Activated CD4-positive, alpha-beta T cell treated with anti-CD3 and anti-CD28 coated beads for 36 hours (primary cell): ENCODE results near the gene WFDC2. TPM values are rescaled to one million over a fixed set of nuclear protein-coding genes. Genes with fewer than 3 reads are reported as not detected.
A peak's percentile ranks its signal among the peaks of the same experiment; 100 is the strongest.
"Not testable (repeated sequence)": the region's sequence is repeated elsewhere in the genome, so short reads cannot be mapped to it uniquely, and the experiment has no call there.

Experiments
- ATAC-seq: fragments of 200-7000 bp; cut with Tn5 transposase; one replicate; pipeline ENCODE4 v1.10.0; 2021; ENCODE audit warnings: mild to moderate bottlenecking, moderate library complexity
- CTCF ChIA-PET: fragments of 350-600 bp; sonication (Branson Sonifier 250); formaldehyde crosslinking; loops from one replicate; lab custom pipeline; 2021; ENCODE audit warnings: antibody characterized with exemption; lab: Charles Lee
- POLR2A ChIA-PET: fragments of 350-600 bp; sonication (Branson Sonifier 250); formaldehyde crosslinking; loops from one replicate; lab custom pipeline; 2021; ENCODE audit warnings: antibody characterized with exemption, inconsistent platforms; lab: Charles Lee
- DNase-seq: peaks from one replicate; pipeline ENCODE4 v3.0.0-alpha.2; 2020
- H3K27ac Mint-ChIP-seq: one replicate; pipeline ENCODE4 v1.8.0; 2021; ENCODE audit warnings: mixed read lengths
- H3K27me3 Mint-ChIP-seq: one replicate; pipeline ENCODE4 v1.8.0; 2021; ENCODE audit warnings: mixed read lengths
- H3K36me3 Mint-ChIP-seq: one replicate; pipeline ENCODE4 v1.8.0; 2021; ENCODE audit warnings: low read depth, mixed read lengths
- H3K4me1 Mint-ChIP-seq: one replicate; pipeline ENCODE4 v1.8.0; 2021; ENCODE audit warnings: mixed read lengths
- H3K4me3 Mint-ChIP-seq: one replicate; pipeline ENCODE4 v1.8.0; 2021; ENCODE audit warnings: mild to moderate bottlenecking, moderate library complexity, mixed read lengths
- H3K9me3 Mint-ChIP-seq: one replicate; pipeline ENCODE4 v1.8.0; 2021; ENCODE audit warnings: low read depth, mixed read lengths
- intact Hi-C, 2 experiments: fragments of 100-400 bp; cut with DNase I in 1 of 2; cut with micrococcal nuclease in 1 of 2; formaldehyde crosslinking; loops; one replicate each; pipeline versions ENCODE4 v1.14.2 to v1.15.1; 2022 to 2024; cut with DNase I, micrococcal nuclease
- total RNA-seq, 2 experiments: library from RNA; stranded (reverse); gene quantifications; one replicate each; pipeline ENCODE4 v1.2.3, GENCODE V29; 2021

Gene WFDC2
- total RNA-seq, 2 experiments from 2014 or later: 0.56 to 0.66 TPM

GRCh38 chr20:45470937-45471336, 1.4 kb downstream of the WFDC2 start:
- peaks cover 60% of the 10 kb centered on the region for H3K27me3 Mint-ChIP-seq

GRCh38 chr20:45472286-45472685, 2.7 kb downstream of the WFDC2 start:
- H3K27ac Mint-ChIP-seq, ATAC-seq, POLR2A ChIA-PET, CTCF ChIA-PET, H3K36me3 Mint-ChIP-seq, H3K4me3 Mint-ChIP-seq, H3K9me3 Mint-ChIP-seq, intact Hi-C loops, DNase-seq: not testable (repeated sequence)
- peaks cover 11% of the 10 kb centered on the region for H3K4me1 Mint-ChIP-seq
- H3K27me3 Mint-ChIP-seq: peaks cover 56% of the 10 kb centered on the region

More at GRCh38 chr20:45470937-45471336, 1.4 kb downstream of the WFDC2 start:
- Mint-ChIP-seq H3K9me3 (no peaks in the 10 kb centered on the region), H3K4me1 (peaks cover 11% of the 10 kb centered on the region), H3K36me3 (no peaks in the 10 kb centered on the region), H3K27ac (no peak overlapping the region), H3K4me3 (peak overlapping the region; percentile 34)
- ATAC-seq: peak; percentile 16
- peak; percentile 30 for DNase-seq
- POLR2A ChIA-PET: no interaction called here
- CTCF ChIA-PET: interaction anchor here (1.0 to 1.3 kb wide), 2 partner anchors 20 to 97 kb away, joined by 4 to 5 read pairs; no protein-coding TSS in a partner anchor
- intact Hi-C loops: no loop called here

DNA sequence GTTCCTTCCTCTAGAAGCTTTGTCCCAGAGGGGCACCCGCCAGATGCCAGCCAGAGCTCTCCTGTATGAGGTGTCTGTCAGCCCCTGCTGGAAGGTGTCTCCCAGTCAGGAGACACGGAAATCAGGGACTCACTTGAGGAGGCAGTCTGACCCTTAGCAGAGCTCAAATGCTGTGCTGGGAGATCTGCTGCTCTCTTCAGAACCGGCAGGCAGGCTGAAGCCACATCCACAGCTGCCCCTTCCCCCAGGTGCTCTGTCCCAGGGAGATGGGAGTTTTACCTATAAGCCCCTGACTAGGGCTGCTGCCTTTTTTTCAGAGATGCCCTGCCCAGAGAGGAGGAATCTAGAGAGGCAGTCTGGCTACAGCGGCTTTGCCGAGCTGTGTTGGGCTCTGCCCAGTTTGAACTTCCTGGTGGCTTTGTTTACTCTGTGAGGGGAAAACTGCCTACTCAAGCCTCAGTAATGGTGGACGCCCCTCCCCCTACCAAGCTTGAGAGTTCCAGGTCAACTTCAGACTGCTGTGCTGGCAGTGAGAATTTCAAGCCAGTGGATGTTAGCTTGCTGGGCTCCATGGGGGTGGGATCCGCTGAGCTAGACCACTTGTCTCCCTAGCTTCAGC, 8.1 kb downstream of the WFDC2 start:
- H3K27me3 Mint-ChIP-seq: peaks cover 40% of the 10 kb centered on the region
- H3K4me1 Mint-ChIP-seq, intact Hi-C loops, H3K4me3 Mint-ChIP-seq, H3K27ac Mint-ChIP-seq, DNase-seq, ATAC-seq, H3K36me3 Mint-ChIP-seq, H3K9me3 Mint-ChIP-seq: not testable (repeated sequence)
- ChIA-PET POLR2A (interaction anchor here (0.6 kb wide), 1 partner anchor 18 kb away, joined by 3 read pairs; no protein-coding TSS in a partner anchor), CTCF (interaction anchor here (1.1 to 1.3 kb wide), 2 partner anchors 20 to 184 kb away, joined by 3 read pairs; no protein-coding TSS in a partner anchor)

DNA sequence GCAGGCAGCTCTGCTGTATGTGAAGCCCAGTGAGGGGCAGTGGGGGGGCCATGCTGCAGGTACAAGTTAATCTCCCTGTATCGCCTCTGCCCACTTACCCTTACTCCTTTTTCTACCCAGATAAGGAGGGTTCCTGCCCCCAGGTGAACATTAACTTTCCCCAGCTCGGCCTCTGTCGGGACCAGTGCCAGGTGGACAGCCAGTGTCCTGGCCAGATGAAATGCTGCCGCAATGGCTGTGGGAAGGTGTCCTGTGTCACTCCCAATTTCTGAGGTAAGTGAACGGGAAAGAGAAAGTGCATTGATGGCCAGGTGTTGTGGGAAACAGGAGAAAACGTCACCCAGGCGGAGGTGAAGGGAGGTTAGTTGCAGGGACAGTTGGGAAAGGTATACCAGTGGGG, 10.3 kb downstream of the WFDC2 start:
- Mint-ChIP-seq H3K36me3 (no peaks in the 10 kb centered on the region), H3K4me1 (no peaks in the 10 kb centered on the region), H3K4me3 (no peak overlapping the region), H3K9me3 (no peaks in the 10 kb centered on the region), H3K27ac (no peak overlapping the region), H3K27me3 (peaks cover 30% of the 10 kb centered on the region)
- ChIA-PET CTCF (interaction anchor here (1.2 kb wide), 1 partner anchor 161 kb away, joined by 3 read pairs; no protein-coding TSS in a partner anchor), POLR2A (no interaction called here)
- no peak for DNase-seq
- intact Hi-C loops: no loop called here
- no peak for ATAC-seq

DNA sequence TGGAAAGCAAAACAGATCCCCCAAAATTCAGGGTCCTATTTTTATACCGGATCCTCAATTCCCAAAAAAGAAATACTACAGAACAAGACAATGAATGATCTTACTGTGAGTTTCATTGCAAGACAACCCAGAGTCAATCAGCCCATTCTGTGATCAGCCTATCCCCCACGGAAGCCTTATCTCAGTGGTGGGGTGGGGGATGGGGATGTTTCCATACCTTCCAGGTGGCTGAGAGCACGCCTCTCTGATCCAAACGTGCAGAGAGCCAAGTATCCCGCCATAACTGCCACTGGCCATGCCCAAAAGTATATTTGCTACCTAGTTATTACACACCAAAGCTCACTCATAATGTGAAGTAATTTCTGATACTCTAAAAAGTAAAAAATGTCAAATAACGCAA, 15.1 kb downstream of the WFDC2 start:
- ATAC-seq: no peak
- Mint-ChIP-seq H3K27me3 (peaks cover 34% of the 10 kb centered on the region), H3K27ac (no peak overlapping the region), H3K36me3 (no peaks in the 10 kb centered on the region), H3K4me1 (no peaks in the 10 kb centered on the region), H3K9me3 (no peaks in the 10 kb centered on the region), H3K4me3 (no peak overlapping the region)
- intact Hi-C loops: no loop called here
- DNase-seq: no peak
- POLR2A ChIA-PET: no interaction called here
- CTCF ChIA-PET: interaction anchor here (0.6 to 3.2 kb wide), 8 partner anchors 38 to 530 kb away, joined by 3 to 11 read pairs (median 4); partner anchors contain the start of gene SYS1

GRCh38 chr20:45485388-45485787, 15.8 kb downstream of the WFDC2 start:
- Mint-ChIP-seq H3K9me3 (no peaks in the 10 kb centered on the region), H3K27me3 (peaks cover 31% of the 10 kb centered on the region), H3K4me3 (no peak overlapping the region), H3K36me3 (no peaks in the 10 kb centered on the region), H3K4me1 (no peaks in the 10 kb centered on the region), H3K27ac (no peak overlapping the region)
- POLR2A ChIA-PET: no interaction called here
- no peak for ATAC-seq
- intact Hi-C loops: no loop called here
- DNase-seq: no peak
- CTCF ChIA-PET: interaction anchor here (0.6 to 3.2 kb wide), 5 partner anchors 20 to 286 kb away, joined by 3 to 11 read pairs (median 4); partner anchors contain the start of gene SYS1

GRCh38 chr20:45487231-45487635, 17.7 kb downstream of the WFDC2 start:
- ChIA-PET POLR2A (no interaction called here), CTCF (interaction anchor here (2.6 kb wide), 1 partner anchor 125 kb away, joined by 8 read pairs; the partner anchor contains the start of gene SYS1)
- DNase-seq: peak; percentile 22
- Mint-ChIP-seq H3K27me3 (peaks cover 24% of the 10 kb centered on the region), H3K36me3 (no peaks in the 10 kb centered on the region), H3K4me3 (no peak overlapping the region), H3K27ac (no peak overlapping the region), H3K9me3 (no peaks in the 10 kb centered on the region), H3K4me1 (no peaks in the 10 kb centered on the region)
- no peak for ATAC-seq
- intact Hi-C loops: no loop called here

DNA sequence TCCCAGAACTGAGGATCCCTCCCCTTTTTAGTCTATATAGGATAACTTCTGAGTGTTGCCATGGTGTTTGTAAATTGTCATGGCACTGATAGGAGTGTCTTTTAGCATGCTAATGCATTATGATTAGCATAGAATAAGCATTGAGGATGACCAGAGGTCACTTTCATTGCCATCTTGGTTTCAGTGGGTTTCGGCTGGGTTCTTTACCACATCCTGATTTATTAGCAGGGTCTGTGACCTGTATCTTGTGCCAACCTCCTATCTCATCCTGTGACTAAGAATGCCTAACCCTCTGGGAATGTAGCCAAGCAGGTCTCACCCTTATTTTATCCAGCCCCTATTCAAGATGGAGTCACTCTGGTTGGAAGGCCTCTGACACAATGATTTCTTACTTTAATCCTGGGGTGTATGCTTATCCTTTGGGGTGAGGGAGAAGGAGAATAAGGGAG, 19.6 kb downstream of the WFDC2 start:
- ATAC-seq (no peak), DNase-seq (no peak)
- POLR2A ChIA-PET: no interaction called here
- no peak overlapping the region for H3K27ac Mint-ChIP-seq
- CTCF ChIA-PET: interaction anchor here (0.6 to 1.3 kb wide), 2 partner anchors 31 to 37 kb away, joined by 3 to 5 read pairs; no protein-coding TSS in a partner anchor
- no peaks in the 10 kb centered on the region for H3K9me3 Mint-ChIP-seq
- H3K4me1 Mint-ChIP-seq: no peaks in the 10 kb centered on the region
- no peaks in the 10 kb centered on the region for H3K36me3 Mint-ChIP-seq
- intact Hi-C loops: no loop called here
- H3K4me3 Mint-ChIP-seq: no peak overlapping the region
- H3K27me3 Mint-ChIP-seq: peaks cover 23% of the 10 kb centered on the region

DNA sequence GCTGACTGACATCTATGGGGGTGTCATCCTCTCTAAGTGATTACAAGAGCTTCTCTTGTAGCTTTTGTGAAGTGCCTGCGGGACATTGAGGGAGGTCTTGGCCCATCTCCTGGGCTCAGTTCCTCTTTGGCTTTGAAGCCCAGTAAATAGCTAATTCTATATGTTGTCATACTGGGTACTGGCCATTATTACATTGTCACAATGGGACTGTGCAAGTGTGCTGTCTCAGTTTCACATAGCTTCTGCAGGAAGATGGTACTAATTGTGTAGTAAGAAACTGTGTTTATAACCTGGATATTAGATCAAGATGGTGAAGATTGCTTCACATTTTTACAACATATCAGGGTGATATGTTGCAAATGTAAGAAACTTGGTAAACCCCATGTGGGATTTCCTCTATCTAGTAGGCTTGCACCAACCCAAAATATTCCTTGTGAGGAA, 26.0 kb downstream of the WFDC2 start:
- H3K36me3 Mint-ChIP-seq: no peaks in the 10 kb centered on the region
- no peak for ATAC-seq

GRCh38 chr20:45496166-45496565, 26.6 kb downstream of the WFDC2 start:
- intact Hi-C loops: no loop called here
- no peak for ATAC-seq

More for the DNA sequence above, 26.0 kb downstream of the WFDC2 start:
- Mint-ChIP-seq H3K4me3 (no peak overlapping the region), H3K4me1 (no peaks in the 10 kb centered on the region), H3K27ac (no peak overlapping the region), H3K9me3 (no peaks in the 10 kb centered on the region), H3K27me3 (peaks cover 17% of the 10 kb centered on the region)
- CTCF ChIA-PET: interaction anchor here (0.5 kb wide), 1 partner anchor 516 kb away, joined by 3 read pairs; no protein-coding TSS in a partner anchor
- POLR2A ChIA-PET: no interaction called here
- intact Hi-C loops: no loop called here
- no peak for DNase-seq

DNA sequence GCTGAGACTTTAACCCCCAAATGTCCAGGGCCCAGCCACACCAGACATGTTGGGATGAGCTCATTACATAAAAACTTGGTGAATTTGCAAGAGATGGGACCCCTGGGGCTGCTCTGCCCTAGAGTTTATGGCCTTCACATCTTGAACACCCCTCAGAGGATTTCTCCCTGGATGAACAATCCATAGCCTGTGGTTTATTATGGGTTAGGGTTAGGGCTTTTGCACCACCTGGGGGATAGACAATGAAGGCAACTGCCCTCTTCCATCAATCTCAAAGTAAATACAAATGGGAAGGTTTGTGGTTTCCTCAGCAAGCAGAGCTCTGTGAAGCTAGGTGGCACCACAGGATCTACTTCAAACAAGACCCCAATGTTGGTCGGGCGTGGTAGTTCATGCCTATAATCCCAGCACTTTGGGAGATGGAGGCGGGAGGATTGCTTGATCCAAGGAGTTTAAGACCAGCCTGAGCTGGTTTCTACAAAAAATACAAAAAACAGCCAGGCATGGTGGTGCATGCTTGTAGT, 28.5 kb downstream of the WFDC2 start:
- POLR2A ChIA-PET: no interaction called here
- Mint-ChIP-seq H3K4me1 (no peaks in the 10 kb centered on the region), H3K9me3 (no peaks in the 10 kb centered on the region), H3K27ac (no peak overlapping the region), H3K27me3 (peaks cover 21% of the 10 kb centered on the region), H3K4me3 (no peak overlapping the region), H3K36me3 (no peaks in the 10 kb centered on the region)
- no peak for ATAC-seq
- no peak for DNase-seq
- intact Hi-C loops: no loop called here
- CTCF ChIA-PET: interaction anchor here (1.0 to 1.5 kb wide), 2 partner anchors 21 to 270 kb away, joined by 3 read pairs; no protein-coding TSS in a partner anchor

More at GRCh38 chr20:45496166-45496565, 26.6 kb downstream of the WFDC2 start:
- H3K9me3 Mint-ChIP-seq: no peaks in the 10 kb centered on the region
- H3K4me1 Mint-ChIP-seq: no peaks in the 10 kb centered on the region
- no peak overlapping the region for H3K27ac Mint-ChIP-seq
- ChIA-PET POLR2A (no interaction called here), CTCF (no interaction called here)
- H3K4me3 Mint-ChIP-seq: no peak overlapping the region
- H3K27me3 Mint-ChIP-seq: peaks cover 17% of the 10 kb centered on the region
- DNase-seq: no peak
- H3K36me3 Mint-ChIP-seq: no peaks in the 10 kb centered on the region
